GF-D8 (cell line): ENCODE results near the gene GPC6.

Experiments
- DNase-seq: peaks from one replicate; lab custom pipeline; 2025; lab: John Stamatoyannopoulos, UW

GPC6 gene

GRCh38 chr13:93848247-93848646, 621.6 kb downstream of the GPC6 start:
- no peak for DNase-seq

GRCh38 chr13:93851236-93851635, 624.6 kb downstream of the GPC6 start:
- no peak for DNase-seq

GRCh38 chr13:93853912-93854311, 627.3 kb downstream of the GPC6 start:
- no peak for DNase-seq

DNA sequence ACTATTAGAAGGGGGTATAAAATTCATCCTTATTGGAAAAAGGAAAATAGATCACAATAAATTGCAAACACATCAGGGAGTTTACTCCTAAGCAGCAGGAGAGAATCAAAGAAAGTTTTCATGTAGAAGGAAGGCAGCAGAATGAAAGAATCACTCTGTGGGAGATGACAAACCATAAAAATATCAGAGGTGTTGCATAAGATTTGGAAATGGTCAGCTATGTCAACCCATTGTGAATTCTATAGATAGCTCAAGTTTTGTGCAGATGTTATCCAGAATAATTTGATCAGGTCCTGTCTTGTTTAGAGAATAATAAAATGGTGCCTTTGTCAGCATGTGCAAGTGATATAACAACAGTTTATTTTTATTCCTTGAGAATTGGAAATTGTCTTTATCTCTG, 630.5 kb downstream of the GPC6 start:
- DNase-seq, result no peak

GRCh38 chr13:93859716-93860115, 633.1 kb downstream of the GPC6 start:
- no peak for DNase-seq

GRCh38 chr13:93861818-93862217, 635.2 kb downstream of the GPC6 start:
- DNase-seq, result no peak

DNA sequence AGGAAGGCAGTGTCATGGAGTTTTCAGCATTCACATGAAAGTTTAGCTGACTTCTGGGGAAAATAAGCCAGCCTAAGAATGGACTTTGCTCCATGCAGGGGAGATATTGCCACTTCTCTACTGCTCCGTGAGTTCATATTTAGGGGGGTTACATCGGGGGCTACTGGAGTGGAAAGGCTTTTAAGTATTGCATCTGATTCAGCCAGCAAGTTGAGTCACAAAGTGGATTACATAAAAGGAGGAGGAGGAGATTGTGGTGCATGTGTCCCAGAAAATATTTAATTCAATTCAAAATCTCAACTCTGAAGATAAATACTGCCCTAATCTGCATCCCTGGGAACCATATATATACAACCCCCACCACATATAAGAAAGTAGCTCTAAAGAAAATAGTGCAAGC, 635.7 kb downstream of the GPC6 start:
- no peak for DNase-seq

- no peak for DNase-seq
Observed at GRCh38 chr13:93865235-93865634, 638.6 kb downstream of the GPC6 start.

DNA sequence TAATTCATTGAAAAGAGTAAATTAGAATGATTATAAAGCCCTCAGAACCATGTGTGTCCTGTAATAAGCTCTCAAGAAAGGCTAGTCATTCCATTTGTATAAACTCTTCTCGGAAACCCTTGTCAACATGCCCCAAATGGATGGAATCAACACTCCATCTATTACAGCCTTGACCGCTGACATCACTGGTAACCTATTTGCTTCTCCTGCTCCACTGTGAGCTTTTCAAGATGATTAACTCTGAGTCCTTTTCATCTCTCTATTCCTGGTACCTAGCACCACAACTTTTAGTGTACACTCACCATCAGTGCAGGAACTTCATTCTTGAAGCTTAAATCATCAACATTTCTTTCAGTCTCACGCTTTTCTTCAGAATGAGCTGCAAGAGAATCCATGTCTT, 640.9 kb downstream of the GPC6 start:
- DNase-seq, result no peak

DNA sequence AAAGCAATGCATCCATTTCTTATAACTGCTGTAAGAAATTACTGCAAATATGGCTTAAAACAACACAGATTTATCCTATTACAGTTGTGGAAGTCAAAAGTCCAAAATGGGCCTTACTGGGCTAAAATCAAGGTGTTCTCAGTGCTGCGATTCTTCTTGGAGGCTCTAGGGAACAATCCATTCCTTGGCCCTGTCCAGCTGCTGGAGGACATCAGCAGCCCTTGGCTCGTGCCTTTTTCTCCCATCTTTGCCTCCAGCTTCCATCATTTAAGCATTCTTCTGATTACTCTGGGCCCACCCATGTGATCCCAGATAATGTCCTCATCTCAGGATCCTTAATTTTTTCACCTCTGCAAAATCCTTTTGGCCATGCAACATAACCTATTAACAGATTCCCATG, 645.8 kb downstream of the GPC6 start:
- DNase-seq, result no peak

- DNase-seq, result no peak
Observed at GRCh38 chr13:93872786-93873347, 646.3 kb downstream of the GPC6 start.

- no peak for DNase-seq
Observed at GRCh38 chr13:93875547-93875946, 648.9 kb downstream of the GPC6 start.

DNA sequence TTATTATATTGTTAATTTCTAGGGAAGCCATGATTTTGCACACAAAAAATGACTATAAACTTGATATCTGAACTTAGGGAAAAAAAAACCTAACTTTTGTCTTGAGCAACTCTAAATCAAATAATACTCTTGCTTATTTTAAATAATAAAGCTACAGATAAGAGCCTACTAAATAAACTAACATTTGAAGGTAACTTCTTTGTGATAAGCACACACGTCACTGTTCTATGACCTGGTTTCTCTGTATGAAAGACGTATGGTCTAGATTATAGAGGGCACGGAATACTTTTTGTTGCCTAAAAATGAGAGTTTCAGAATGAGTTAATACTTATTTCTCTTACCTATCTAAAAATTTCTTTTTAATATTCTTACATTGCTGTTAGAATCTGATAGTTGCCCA, 649.6 kb downstream of the GPC6 start:
- DNase-seq, result no peak

- DNase-seq, result no peak
Observed at GRCh38 chr13:93878675-93879074, 652.1 kb downstream of the GPC6 start.

DNA sequence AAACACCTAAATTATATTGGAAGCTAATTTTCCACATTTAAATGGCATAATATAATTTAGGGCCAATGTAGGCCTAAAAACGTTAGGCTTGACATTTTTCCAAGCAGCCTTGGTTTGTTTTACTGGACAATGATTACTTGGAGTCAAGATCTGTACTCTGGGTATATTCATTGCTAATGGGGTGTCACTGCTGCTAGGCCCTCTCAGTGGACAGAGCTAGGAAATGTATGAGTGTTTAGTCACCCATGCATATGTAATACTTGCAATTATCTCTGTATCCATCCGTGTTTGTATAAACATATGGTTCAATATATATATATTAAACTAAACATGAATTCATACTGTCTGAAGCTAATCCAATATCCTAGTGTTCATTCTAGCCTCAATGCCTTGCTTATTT, 654.8 kb downstream of the GPC6 start:
- DNase-seq, result no peak

GRCh38 chr13:93882086-93882651, 655.6 kb downstream of the GPC6 start:
- DNase-seq, result no peak

GRCh38 chr13:93889430-93889951, 662.9 kb downstream of the GPC6 start:
- no peak for DNase-seq

DNA sequence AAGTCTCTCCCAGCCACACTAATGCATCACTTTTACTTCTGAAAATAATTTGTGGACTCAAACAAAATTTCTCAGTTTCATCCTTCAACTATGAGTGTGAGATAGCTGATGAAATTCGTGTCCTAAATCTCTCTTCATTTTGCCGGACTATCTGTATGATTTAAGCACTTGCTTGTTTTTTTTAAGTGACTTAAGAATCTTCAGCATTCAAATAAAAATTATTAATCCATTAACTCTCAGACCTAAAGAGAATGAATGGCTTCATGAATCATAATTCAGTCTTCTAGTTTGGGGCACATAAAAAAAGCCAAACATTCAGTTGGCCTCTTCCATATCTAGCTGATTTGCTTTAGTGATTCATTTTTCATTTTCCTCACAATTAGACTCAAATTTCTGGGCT, 673.4 kb downstream of the GPC6 start:
- DNase-seq, result no peak

DNA sequence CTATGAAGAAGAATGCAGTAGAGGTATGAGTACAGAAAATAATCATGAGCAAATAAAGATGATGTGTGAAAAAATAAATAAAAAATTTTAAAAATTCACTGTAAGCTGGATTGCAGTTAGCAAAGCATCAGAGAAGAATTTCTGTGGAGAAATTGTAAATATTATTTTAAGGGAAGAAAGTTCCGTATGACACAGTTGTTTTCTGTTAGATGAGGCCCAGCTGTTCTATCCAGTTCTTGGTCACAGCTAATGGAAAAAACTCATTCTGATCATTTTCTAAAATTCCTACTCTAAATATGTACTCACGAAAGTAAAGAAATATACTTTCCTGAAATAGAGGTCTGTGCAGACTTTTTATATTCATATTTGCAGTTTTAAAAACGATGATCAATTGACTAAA, 674.1 kb downstream of the GPC6 start:
- no peak for DNase-seq

- DNase-seq, result no peak
Observed at GRCh38 chr13:93903909-93904308, 677.3 kb downstream of the GPC6 start.

DNA sequence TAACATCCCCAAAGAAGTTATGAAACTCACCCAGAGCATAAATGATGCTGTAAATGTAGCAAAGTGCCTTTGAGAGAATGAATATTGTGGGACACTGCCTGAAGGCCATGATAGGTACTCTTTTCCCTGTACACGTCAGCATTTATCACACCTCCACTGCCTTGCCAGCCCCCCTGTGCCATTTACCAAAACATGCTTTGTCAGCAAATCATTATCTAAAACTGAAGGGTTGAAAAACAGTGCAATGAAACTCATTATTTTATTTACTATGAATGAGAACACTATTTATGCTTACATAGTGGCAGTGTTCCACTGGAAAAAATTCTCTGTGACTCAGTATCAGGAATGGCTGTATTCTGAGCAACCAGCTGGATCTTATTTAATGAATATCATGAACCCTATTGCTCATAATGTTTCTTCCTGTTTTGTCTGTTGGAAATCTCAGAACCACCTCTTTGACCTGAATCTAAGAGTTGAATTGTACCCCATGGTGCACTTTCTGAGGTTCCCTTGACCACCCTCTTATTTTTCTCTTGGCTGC, 688.7 kb downstream of the GPC6 start:
- no peak for DNase-seq

GRCh38 chr13:93922063-93922855, 695.7 kb downstream of the GPC6 start:
- no peak for DNase-seq

- DNase-seq, result no peak
Observed at GRCh38 chr13:93925990-93926389, 699.4 kb downstream of the GPC6 start.
